ENCODE results near the gene PLEKHA3. TPM values are rescaled to one million over a fixed set of nuclear protein-coding genes. Genes with fewer than 3 reads are reported as not detected.

PLEKHA3 gene
- total RNA-seq, 1 experiment from 2014 or later = 26.8 TPM

GRCh38 chr2:178526256-178526655 is 46.0 kb downstream of the PLEKHA3 start (continued):
- TF ChIP-seq POLR2A (IDR thresholded peaks at IDR 0.05; ENCODE audit: borderline replicate concordance, extremely low read depth, insufficient read depth, insufficient read length) (no peak), EZH2phosphoT487 (IDR thresholded peaks at IDR 0.05; ENCODE audit: borderline replicate concordance) (no peak)

GRCh38 chr2:178527592-178527991 is 47.3 kb downstream of the PLEKHA3 start:
- ATAC-seq = no peak
- POLR2A ChIA-PET = no interaction called here

GRCh38 chr2:178528647-178529046 is 48.4 kb downstream of the PLEKHA3 start:
- Histone ChIP-seq H3K36me3 (ENCODE audit: control insufficient read depth in 1 of 2, insufficient read depth in 2 of 2, low read length in 2 of 2) (no peaks in the 10 kb centered on the region), H3K4me1 (ENCODE audit: control insufficient read depth in 1 of 2, insufficient read depth in 2 of 2, low read length in 2 of 2) (no peaks in the 10 kb centered on the region), H2AFZ (ENCODE audit: low read depth, low read length, poor library complexity, severe bottlenecking) (no peak overlapping the region), H3K4me2 (ENCODE audit: low read length) (no peak overlapping the region), H4K20me1 (ENCODE audit: insufficient read depth) (no peaks in the 10 kb centered on the region; the same call in 1 of the 2 replicates), H3K9me2 (ENCODE audit: insufficient read depth) (no peaks in the 10 kb centered on the region), H3K27me3 (ENCODE audit: insufficient read depth, low read length) (no peaks in the 10 kb centered on the region), H3K9me3 (ENCODE audit: control insufficient read depth in 1 of 2, insufficient read depth in 1 of 2, low read depth in 1 of 2, low read length in 2 of 2) (no peaks in the 10 kb centered on the region), H3K9ac (ENCODE audit: low read length) (no peak overlapping the region), H3K27ac (ENCODE audit: low read depth, low read length) (no peak overlapping the region), H3K4me3 (replicated peaks in 1 of 2; ENCODE audit: low read depth in 1 of 2, low read length in 2 of 2) (no peak overlapping the region), H3K79me2 (ENCODE audit: insufficient read depth, low read length) (peaks cover 15% of the 10 kb centered on the region)
- intact Hi-C loops (cut with micrococcal nuclease) = no loop called here
- no TSS peak for BruUV-seq (replicated peaks)
- ChIA-PET RAD21 (ENCODE audit: low non-redundant PET in 1 of 2, low total read pairs in 2 of 2, uncharacterized antibody in 2 of 2, unreplicated experiment in 2 of 2) (no interaction called here), CTCF (no interaction called here), POLR2A (no interaction called here)
- ATAC-seq = no peak
- DNase-seq (ENCODE audit: low read depth, low spot score) = no peak
- TF ChIP-seq MAX (IDR thresholded peaks at IDR 0.05) (no peak), SIN3A (IDR thresholded peaks at IDR 0.05; ENCODE audit: low read depth) (no peak), EZH2phosphoT487 (IDR thresholded peaks at IDR 0.05; ENCODE audit: borderline replicate concordance) (no peak), ZFX (IDR thresholded peaks at IDR 0.05) (no peak), CTCF (IDR thresholded peaks at IDR 0.05 in 2 of 3, conservative IDR thresholded peaks at IDR 0.05 in 1 of 3; ENCODE audit: borderline replicate concordance in 1 of 3, insufficient read depth in 1 of 3, low read depth in 2 of 3, low read length in 2 of 3) (no peak), EZH2 (IDR thresholded peaks at IDR 0.05) (no peak), ELF1 (IDR thresholded peaks at IDR 0.05; ENCODE audit: borderline replicate concordance, low read depth) (no peak), JUND (IDR thresholded peaks at IDR 0.05) (no peak), TCF7L2 (IDR thresholded peaks at IDR 0.05; ENCODE audit: borderline replicate concordance, extremely low read depth, insufficient read depth, insufficient read length) (no peak), ATF3 (IDR thresholded peaks at IDR 0.05) (no peak), CEBPB (IDR thresholded peaks at IDR 0.05; ENCODE audit: low read depth) (no peak)

More at GRCh38 chr2:178527592-178527991, 47.3 kb downstream of the PLEKHA3 start:
- DNase-seq (ENCODE audit: low read depth, low spot score) = no peak
- H4K20me1 ChIP-seq (ENCODE audit: insufficient read depth) = no peaks in the 10 kb centered on the region; the same call in 1 of the 2 replicates
- no peaks in the 10 kb centered on the region for H3K36me3 ChIP-seq (ENCODE audit: control insufficient read depth in 1 of 2, insufficient read depth in 2 of 2, low read length in 2 of 2)
- peaks cover 20% of the 10 kb centered on the region for H3K79me2 ChIP-seq (ENCODE audit: insufficient read depth, low read length)
- no peak overlapping the region for H3K4me2 ChIP-seq (ENCODE audit: low read length)
- intact Hi-C loops (cut with micrococcal nuclease) = no loop called here
- no TSS peak for BruUV-seq (replicated peaks)
- RAD21 ChIA-PET (ENCODE audit: low non-redundant PET in 1 of 2, low total read pairs in 2 of 2, uncharacterized antibody in 2 of 2, unreplicated experiment in 2 of 2) = no interaction called here
- TF ChIP-seq SIN3A (IDR thresholded peaks at IDR 0.05; ENCODE audit: low read depth) (no peak), MAX (IDR thresholded peaks at IDR 0.05) (no peak)
- no peaks in the 10 kb centered on the region for H3K9me3 ChIP-seq (ENCODE audit: control insufficient read depth in 1 of 2, insufficient read depth in 1 of 2, low read depth in 1 of 2, low read length in 2 of 2)
- H3K9ac ChIP-seq (ENCODE audit: low read length) = no peak overlapping the region
- H3K4me3 ChIP-seq (replicated peaks in 1 of 2; ENCODE audit: low read depth in 1 of 2, low read length in 2 of 2) = no peak overlapping the region
- no peaks in the 10 kb centered on the region for H3K27me3 ChIP-seq (ENCODE audit: insufficient read depth, low read length)
- no peak overlapping the region for H3K27ac ChIP-seq (ENCODE audit: low read depth, low read length)
- H3K4me1 ChIP-seq (ENCODE audit: control insufficient read depth in 1 of 2, insufficient read depth in 2 of 2, low read length in 2 of 2) = peaks cover 0 to 2% of the 10 kb centered on the region in 2 experiments; a peak in 1 of 4 replicates
- CTCF ChIA-PET = no interaction called here
- no peak overlapping the region for H2AFZ ChIP-seq (ENCODE audit: low read depth, low read length, poor library complexity, severe bottlenecking)
- no peaks in the 10 kb centered on the region for H3K9me2 ChIP-seq (ENCODE audit: insufficient read depth)
